Uterus (tissue), 4 donors: Measurements from ENCODE around the gene ADAMTS4. TPM values are rescaled to one million over a fixed set of nuclear protein-coding genes. Genes with fewer than 3 reads are reported as not detected.

Experiments
- DNase-seq, 2 donors: peaks; one replicate each; pipeline ENCODE4 v3.0.0-alpha.2; 2019 to 2020
- H3K27ac ChIP-seq, 2 donors: fragments of 200-600 bp; sonication (generic); 1 replicate in 1 of 2; 2 replicates in 1 of 2; pipeline ENCODE4 v1.5.1; 2016 to 2018
- H3K27me3 ChIP-seq, 2 donors: fragments of 200-600 bp; sonication (generic); one replicate each; pipeline ENCODE4 v1.5.1; 2018 to 2019; ENCODE audit warnings: control low read depth in 1 of 2
- H3K36me3 ChIP-seq, 2 donors: fragments of 200-600 bp; sonication (generic); one replicate each; pipeline ENCODE4 v1.5.1; 2019; ENCODE audit warnings: control low read depth in 1 of 2
- H3K4me1 ChIP-seq, 2 donors: fragments of 200-600 bp; sonication (generic); one replicate each; pipeline ENCODE4 v1.5.1; 2018 to 2019; ENCODE audit warnings: control low read depth in 1 of 2
- H3K4me3 ChIP-seq, 2 donors: fragments of 200-600 bp; sonication (generic); 1 replicate in 1 of 2; 2 replicates in 1 of 2; pipeline ENCODE4 v1.5.1; 2018 to 2019; ENCODE audit warnings: mild to moderate bottlenecking in 1 of 2
- H3K9me3 ChIP-seq, 2 donors: fragments of 200-600 bp; sonication (generic); one replicate each; pipeline ENCODE4 v1.5.1; 2019; ENCODE audit warnings: control low read depth in 1 of 2
- POLR2A ChIP-seq, 2 donors: fragments of 450-650 bp; IDR thresholded peaks; one replicate each; pipeline ENCODE4 v1.6.1; 2016; ENCODE audit warnings: antibody characterized with exemption in 2 of 2, mild to moderate bottlenecking in 1 of 2, moderate library complexity in 1 of 2
- intact Hi-C: fragments of 100-400 bp; cut with DNase I; formaldehyde crosslinking; loops from one replicate; pipeline ENCODE4 v1.15.1; 2023; ENCODE audit warnings: low total_unique reads
- total RNA-seq, 4 donors: library from RNA; depleted of rRNA in 3 of 4; stranded (reverse); fragments of >200 nt in 3 of 4; gene quantifications; one replicate each; pipeline versions ENCODE4 v1.1.0 to v1.2.4, GENCODE V29; 2014 to 2023
- TF ChIP-seq, protein P1 (sequence below), 4 experiments: fragments of 200-600 bp in 2 of 4; fragments of 450-650 bp in 2 of 4; sonication (generic) in 2 of 4; IDR thresholded peaks; one replicate each; pipeline ENCODE4 v1.5.1; 2016 to 2019; ENCODE audit warnings: antibody characterized with exemption in 4 of 4, mild to moderate bottlenecking in 2 of 4, moderate library complexity in 1 of 4
- donor health status: DM: yes; HTN: yes; CAD: no.

ADAMTS4 gene
- total RNA-seq, 4 donors from 2014 or later, result 1.3 to 41.5 (median 10.9) TPM

GRCh38 chr1:161228032-161228431 lies 29.2 kb upstream of the ADAMTS4 start:
- H3K27ac ChIP-seq, result no peak overlapping the region
- H3K9me3 ChIP-seq, result no peaks in the 10 kb centered on the region
- H3K27me3 ChIP-seq, result no peaks in the 10 kb centered on the region
- no peak overlapping the region for H3K4me3 ChIP-seq
- intact Hi-C loops, result no loop called here
- TF ChIP-seq, protein P1, sequence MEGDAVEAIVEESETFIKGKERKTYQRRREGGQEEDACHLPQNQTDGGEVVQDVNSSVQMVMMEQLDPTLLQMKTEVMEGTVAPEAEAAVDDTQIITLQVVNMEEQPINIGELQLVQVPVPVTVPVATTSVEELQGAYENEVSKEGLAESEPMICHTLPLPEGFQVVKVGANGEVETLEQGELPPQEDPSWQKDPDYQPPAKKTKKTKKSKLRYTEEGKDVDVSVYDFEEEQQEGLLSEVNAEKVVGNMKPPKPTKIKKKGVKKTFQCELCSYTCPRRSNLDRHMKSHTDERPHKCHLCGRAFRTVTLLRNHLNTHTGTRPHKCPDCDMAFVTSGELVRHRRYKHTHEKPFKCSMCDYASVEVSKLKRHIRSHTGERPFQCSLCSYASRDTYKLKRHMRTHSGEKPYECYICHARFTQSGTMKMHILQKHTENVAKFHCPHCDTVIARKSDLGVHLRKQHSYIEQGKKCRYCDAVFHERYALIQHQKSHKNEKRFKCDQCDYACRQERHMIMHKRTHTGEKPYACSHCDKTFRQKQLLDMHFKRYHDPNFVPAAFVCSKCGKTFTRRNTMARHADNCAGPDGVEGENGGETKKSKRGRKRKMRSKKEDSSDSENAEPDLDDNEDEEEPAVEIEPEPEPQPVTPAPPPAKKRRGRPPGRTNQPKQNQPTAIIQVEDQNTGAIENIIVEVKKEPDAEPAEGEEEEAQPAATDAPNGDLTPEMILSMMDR (IDR thresholded peaks at IDR 0.05), result no peak
- TF ChIP-seq POLR2A (IDR thresholded peaks at IDR 0.05), result no peak
- peaks cover 2 to 8% of the 10 kb centered on the region in 2 donors for H3K4me1 ChIP-seq
- DNase-seq, result no peak
- H3K36me3 ChIP-seq, result no peaks in the 10 kb centered on the region

DNA sequence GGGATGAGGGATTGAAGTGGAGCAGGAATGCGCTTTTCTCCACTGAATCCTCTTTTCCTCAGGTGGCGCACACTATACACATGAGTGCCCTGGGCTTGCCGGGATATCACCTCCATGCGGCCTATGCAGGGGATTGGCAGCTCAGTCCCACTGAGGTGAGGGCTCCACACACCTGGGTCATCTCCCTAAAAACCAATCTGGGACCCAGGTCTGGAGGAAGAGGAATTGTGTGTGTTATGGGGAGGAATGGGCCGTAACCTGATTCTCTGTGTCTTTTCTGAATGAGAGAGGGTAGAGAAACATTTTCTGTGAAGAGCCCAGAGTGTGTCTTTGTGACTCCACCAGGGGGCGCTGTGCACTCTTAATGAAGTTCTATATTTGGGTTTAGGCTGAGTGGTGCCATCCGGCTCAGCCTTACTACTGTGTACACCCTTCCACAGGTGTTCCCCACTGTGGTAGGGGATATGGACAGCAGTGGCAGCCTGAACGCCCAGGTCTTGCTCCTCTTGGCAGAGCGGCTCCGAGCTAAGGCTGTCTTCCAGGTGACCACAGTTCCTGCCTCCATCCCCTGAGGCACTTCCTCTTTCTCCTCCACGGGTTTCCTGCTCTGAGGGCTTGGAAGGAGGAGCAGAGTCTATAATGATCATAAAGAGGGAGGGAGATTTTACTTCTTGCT lies 28.5 kb upstream of the ADAMTS4 start:
- H3K27me3 ChIP-seq, result no peaks in the 10 kb centered on the region
- peaks cover 2 to 8% of the 10 kb centered on the region in 2 donors for H3K4me1 ChIP-seq
- TF ChIP-seq, protein P1 (IDR thresholded peaks at IDR 0.05), result peak; percentile 71 to 81 (median 76)
- no peak for TF ChIP-seq POLR2A (IDR thresholded peaks at IDR 0.05)
- peak overlapping the region; percentile 75 to 79 for H3K27ac ChIP-seq
- no peaks in the 10 kb centered on the region for H3K9me3 ChIP-seq
- peak; percentile 74 to 82 for DNase-seq
- no peaks in the 10 kb centered on the region for H3K36me3 ChIP-seq
- H3K4me3 ChIP-seq, result no peak overlapping the region
- intact Hi-C loops, result no loop called here

DNA sequence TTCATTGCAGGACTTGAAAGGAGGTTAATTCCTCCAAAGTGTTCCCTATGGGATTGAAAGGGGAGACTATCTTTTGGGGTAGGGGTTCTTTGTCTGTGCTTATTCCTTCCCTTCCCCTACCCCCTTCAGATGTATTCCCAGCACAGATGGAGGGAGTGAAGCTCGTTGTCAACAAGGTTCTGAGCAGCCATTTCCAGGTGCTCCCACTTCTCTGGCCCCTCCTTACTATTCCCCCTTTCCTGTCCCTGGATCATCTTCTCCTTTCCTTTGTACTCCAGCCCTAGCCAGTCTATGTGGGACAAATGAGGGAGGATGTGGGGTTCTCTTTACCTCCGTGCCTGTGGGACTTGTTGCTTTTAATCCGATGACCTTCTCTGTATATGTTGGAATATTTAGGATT lies 27.9 kb upstream of the ADAMTS4 start:
- intact Hi-C loops, result no loop called here
- no peaks in the 10 kb centered on the region for H3K9me3 ChIP-seq
- H3K36me3 ChIP-seq, result no peaks in the 10 kb centered on the region
- TF ChIP-seq, protein P1 (IDR thresholded peaks at IDR 0.05), result no peak
- no peak for TF ChIP-seq POLR2A (IDR thresholded peaks at IDR 0.05)
- peak overlapping the region in 1 of 2 donors; percentile 77 for H3K4me3 ChIP-seq
- H3K27me3 ChIP-seq, result no peaks in the 10 kb centered on the region
- peaks cover 2 to 8% of the 10 kb centered on the region in 2 donors for H3K4me1 ChIP-seq
- peak overlapping the region; percentile 75 to 79 for H3K27ac ChIP-seq
- no peak for DNase-seq

DNA sequence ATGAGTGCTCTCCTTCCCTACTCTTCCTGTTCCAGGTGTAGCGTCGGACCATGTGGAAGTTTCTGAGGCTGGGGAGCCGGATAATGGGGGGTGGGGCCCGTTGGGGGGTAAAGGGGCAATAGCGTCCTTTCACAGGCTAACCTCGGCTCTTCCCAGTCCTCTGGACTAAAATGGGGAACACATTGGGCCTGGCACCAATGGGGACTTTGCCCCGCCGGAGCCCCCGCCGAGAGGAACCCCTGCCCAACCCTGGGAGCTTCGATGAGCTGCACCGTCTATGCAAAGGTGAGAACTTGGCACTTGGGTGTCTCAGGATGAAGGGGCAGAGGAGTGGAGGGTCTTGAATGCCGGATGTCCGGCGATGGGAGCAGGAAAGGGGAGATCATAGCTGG lies 27.5 kb upstream of the ADAMTS4 start:
- Histone ChIP-seq H3K27me3 (no peaks in the 10 kb centered on the region), H3K4me1 (peaks cover 2 to 8% of the 10 kb centered on the region in 2 donors), H3K27ac (peak overlapping the region; percentile 75 to 79), H3K4me3 (peak overlapping the region; percentile 60 to 77), H3K9me3 (no peaks in the 10 kb centered on the region), H3K36me3 (no peaks in the 10 kb centered on the region)
- intact Hi-C loops, result no loop called here
- no peak for DNase-seq
- no peak for TF ChIP-seq POLR2A (IDR thresholded peaks at IDR 0.05)
- TF ChIP-seq, protein P1 (IDR thresholded peaks at IDR 0.05), result no peak

- H3K27ac ChIP-seq, result peak within 1 kb of the TSS; percentile 75 to 79
- TF ChIP-seq, protein P1 (IDR thresholded peaks at IDR 0.05), result peak; percentile 57 to 63 (median 62)
- TF ChIP-seq POLR2A (IDR thresholded peaks at IDR 0.05), result peak in 1 of 2 donors; percentile 22
- no peaks in the 10 kb centered on the region for H3K36me3 ChIP-seq
Measured at GRCh38 chr1:161225534-161226319, 26.9 kb upstream of the ADAMTS4 start, which contains the start of gene TOMM40L. Gene TOMM40L, plus strand, starts transcription at chr1:161226060. Its CDS starts 430 bp downstream, at chr1:161226490.

More at GRCh38 chr1:161225534-161226319, 26.9 kb upstream of the ADAMTS4 start, which contains the start of gene TOMM40L:
- Histone ChIP-seq H3K27me3 (no peaks in the 10 kb centered on the region), H3K9me3 (no peaks in the 10 kb centered on the region), H3K4me3 (peak within 1 kb of the TSS; percentile 60 to 77), H3K4me1 (peaks cover 2 to 8% of the 10 kb centered on the region in 2 donors)
- intact Hi-C loops, result no loop called here
- DNase-seq, result peak; percentile 85 to 97
